Stimulated activated CD4-positive, alpha-beta T cell treated with anti-CD3 and anti-CD28 coated beads, Interleukin-2, amount 100 ng/mL, for 48 hours (primary cell): Measurements from ENCODE around the gene BRD3OS.

Source experiments
- DNase-seq, 2 donors: peaks; one replicate each; pipeline ENCODE4 v3.0.0-alpha.2; 2020

Gene BRD3OS

GRCh38 chr9:134053941-134054761, 28.9 kb downstream of the BRD3OS start:
- DNase-seq, result no peak

GRCh38 chr9:134054891-134055811, 29.9 kb downstream of the BRD3OS start:
- no peak for DNase-seq

- no peak for DNase-seq
These were observed 30.7 kb downstream of the BRD3OS start for GRCh38 chr9:134055981-134056461.

GRCh38 chr9:134056483-134057306, 31.4 kb downstream of the BRD3OS start:
- no peak for DNase-seq

GRCh38 chr9:134057307-134057657, 32.0 kb downstream of the BRD3OS start:
- no peak for DNase-seq

GRCh38 chr9:134057751-134058701, 32.7 kb downstream of the BRD3OS start:
- no peak for DNase-seq

GRCh38 chr9:134058716-134059115, 33.4 kb downstream of the BRD3OS start:
- DNase-seq, result no peak

- no peak for DNase-seq
These were observed 33.9 kb downstream of the BRD3OS start for GRCh38 chr9:134059188-134059641.

GRCh38 chr9:134059661-134060395, 34.5 kb downstream of the BRD3OS start:
- DNase-seq, result no peak

GRCh38 chr9:134060546-134060945, 35.3 kb downstream of the BRD3OS start:
- DNase-seq, result no peak

GRCh38 chr9:134061019-134061687, 35.9 kb downstream of the BRD3OS start:
- DNase-seq, result no peak

- no peak for DNase-seq
These were observed 36.5 kb downstream of the BRD3OS start for GRCh38 chr9:134061688-134062371.

- DNase-seq, result no peak
These were observed 37.3 kb downstream of the BRD3OS start for GRCh38 chr9:134062461-134063087.

- no peak for DNase-seq
These were observed 37.8 kb downstream of the BRD3OS start for GRCh38 chr9:134063088-134063570.

- DNase-seq, result no peak
These were observed 38.5 kb downstream of the BRD3OS start for GRCh38 chr9:134063571-134064450.

GRCh38 chr9:134064711-134065110, 39.4 kb downstream of the BRD3OS start:
- DNase-seq, result no peak

- peak; percentile 44 to 59 for DNase-seq
These were observed 40.5 kb downstream of the BRD3OS start for GRCh38 chr9:134065612-134066419.
